CD14-positive monocyte (primary cell): ENCODE results near the gene CCDC12. TPM values are rescaled to one million over a fixed set of nuclear protein-coding genes. Genes with fewer than 3 reads are reported as not detected.
A peak's percentile ranks its signal among the peaks of the same experiment; 100 is the strongest.

Experiments
- DNase-seq, 3 donors: peaks; one replicate each; pipeline ENCODE4 v3.0.0-alpha.2; 2011 to 2022
- H2AFZ ChIP-seq: 2 replicates; pipeline ENCODE4 v1.6.0; 2012; ENCODE audit warnings: mild to moderate bottlenecking, low read depth, low read length, inconsistent platforms; ENCODE audit not compliant: insufficient read depth, poor library complexity, severe bottlenecking
- H3K27ac ChIP-seq, 2 donors: 1 replicate in 1 of 2; 2 replicates in 1 of 2; pipeline ENCODE4 v1.5.1; 2012 to 2013; ENCODE audit warnings: low read length in 2 of 2, control low read depth in 1 of 2, inconsistent platforms in 1 of 2, low read depth in 1 of 2, mild to moderate bottlenecking in 1 of 2
- H3K27me3 ChIP-seq, 2 donors: one replicate each; pipeline versions ENCODE4 v1.6.0 to v1.6.1; 2011 to 2013; ENCODE audit warnings: low read length in 2 of 2; ENCODE audit not compliant: control insufficient read depth in 2 of 2, insufficient read depth in 2 of 2
- H3K36me3 ChIP-seq, 2 donors: replicated peaks in 1 of 2; 1 replicate in 1 of 2; 2 replicates in 1 of 2; pipeline versions ENCODE4 v1.5.1 to v1.6.1; 2012 to 2013; ENCODE audit warnings: low read length in 2 of 2, control low read depth in 1 of 2, inconsistent platforms in 1 of 2, mild to moderate bottlenecking in 1 of 2; ENCODE audit not compliant: insufficient read depth in 2 of 2, control insufficient read depth in 1 of 2
- H3K4me1 ChIP-seq, 2 donors: 1 replicate in 1 of 2; 2 replicates in 1 of 2; pipeline versions ENCODE4 v1.5.1 to v1.6.1; 2012 to 2013; ENCODE audit warnings: low read length in 2 of 2, control low read depth in 1 of 2, inconsistent platforms in 1 of 2, mild to moderate bottlenecking in 1 of 2, moderate library complexity in 1 of 2; ENCODE audit not compliant: insufficient read depth in 2 of 2, control insufficient read depth in 1 of 2
- H3K4me2 ChIP-seq: replicated peaks from 2 replicates; pipeline ENCODE3; 2012; ENCODE audit warnings: low read length, moderate library complexity, mild to moderate bottlenecking; ENCODE audit not compliant: poor library complexity, severe bottlenecking; ENCODE audit errors: extremely low read depth
- H3K4me3 ChIP-seq, 3 experiments: fragments of 200-600 bp in 1 of 3; sonication (generic) in 1 of 3; replicated peaks in 1 of 3; 1 replicate in 2 of 3; 2 replicates in 1 of 3; pipeline ENCODE4 v1.5.1; 2011 to 2013; ENCODE audit warnings: low read length in 3 of 3, mild to moderate bottlenecking in 3 of 3, control low read depth in 2 of 3, low read depth in 2 of 3, inconsistent platforms in 1 of 3, moderate library complexity in 1 of 3
- H3K79me2 ChIP-seq: 2 replicates; pipeline ENCODE4 v1.6.0; 2012; ENCODE audit warnings: mild to moderate bottlenecking, control low read depth, inconsistent platforms, low read length, moderate library complexity; ENCODE audit not compliant: insufficient read depth
- H3K9ac ChIP-seq: 2 replicates; pipeline ENCODE4 v1.6.0; 2017; ENCODE audit warnings: low read length, mild to moderate bottlenecking; ENCODE audit not compliant: insufficient read depth, poor library complexity, severe bottlenecking
- H3K9me3 ChIP-seq, 2 donors: replicated peaks in 1 of 2; 1 replicate in 1 of 2; 2 replicates in 1 of 2; pipeline versions ENCODE4 v1.5.1 to v1.6.1; 2012 to 2013; ENCODE audit warnings: low read length in 2 of 2, control low read depth in 1 of 2; ENCODE audit not compliant: control insufficient read depth in 1 of 2, insufficient read depth in 1 of 2
- H4K20me1 ChIP-seq: 2 replicates; pipeline ENCODE4 v1.6.0; 2012; ENCODE audit warnings: mild to moderate bottlenecking, low read length, control low read depth, moderate library complexity; ENCODE audit not compliant: insufficient read depth
- H3K27ac Mint-ChIP-seq, 7 donors: one replicate each; pipeline ENCODE4 v1.8.0; 2020; ENCODE audit warnings: mild to moderate bottlenecking in 7 of 7, mixed read lengths in 7 of 7, moderate library complexity in 6 of 7, inconsistent platforms in 2 of 7
- H3K27me3 Mint-ChIP-seq, 3 donors: one replicate each; pipeline ENCODE4 v1.8.0; 2021 to 2022; ENCODE audit warnings: low read depth in 3 of 3, mild to moderate bottlenecking in 3 of 3, mixed read lengths in 3 of 3, moderate library complexity in 3 of 3, inconsistent platforms in 1 of 3
- H3K36me3 Mint-ChIP-seq, 2 donors: one replicate each; pipeline ENCODE4 v1.8.0; 2020; ENCODE audit warnings: mixed read lengths in 2 of 2, inconsistent platforms in 1 of 2, mild to moderate bottlenecking in 1 of 2
- H3K4me1 Mint-ChIP-seq: one replicate; pipeline ENCODE4 v1.8.0; 2020; ENCODE audit warnings: mild to moderate bottlenecking, mixed read lengths
- H3K4me3 Mint-ChIP-seq, 2 donors: one replicate each; pipeline ENCODE4 v1.8.0; 2020; ENCODE audit warnings: mild to moderate bottlenecking in 2 of 2, mixed read lengths in 2 of 2, moderate library complexity in 1 of 2
- H3K9me3 Mint-ChIP-seq, 7 donors: one replicate each; pipeline ENCODE4 v1.8.0; 2020 to 2022; ENCODE audit warnings: mixed read lengths in 7 of 7, mild to moderate bottlenecking in 6 of 7, moderate library complexity in 6 of 7, inconsistent platforms in 2 of 7
- CTCF ChIP-seq: fragments of 200-600 bp; IDR thresholded peaks from one replicate; pipeline ENCODE4 v1.8.0; 2022; ENCODE audit warnings: antibody characterized with exemption, mild to moderate bottlenecking
- WGBS: methylation state at CpG from one replicate; pipeline ENCODE4 v1.1.5; 2013; ENCODE audit warnings: missing lambda C conversion rate; ENCODE audit not compliant: insufficient coverage; 5-methylcytosine and 5-hydroxymethylcytosine counted together
- intact Hi-C, 2 donors: fragments of 100-400 bp; cut with micrococcal nuclease; formaldehyde crosslinking; loops; one replicate each; pipeline versions ENCODE4 v1.15.0 to v1.15.1; 2023
- polyA plus RNA-seq, 3 donors: library from polyadenylated mRNA; depleted of rRNA in 1 of 3; unstranded in 2 of 3; stranded (reverse) in 1 of 3; fragments of 300-500 nt in 2 of 3; fragments of >200 nt in 1 of 3; fragmentation: Illumina TruSeq in 2 of 3; gene quantifications; 1 replicate in 2 of 3; 2 replicates in 1 of 3; pipeline ENCODE4 v1.2.3, GENCODE V29; 2012 to 2021

CCDC12 gene
- polyA plus RNA-seq, 3 donors = 50.1 to 70.7 (median 55.8) TPM

- H3K27me3 ChIP-seq = peaks cover 28 to 64% of the 10 kb centered on the region in 2 donors
- Mint-ChIP-seq H3K27me3 (peaks cover 61 to 83% (median 62%) of the 10 kb centered on the region in 3 donors), H3K9me3 (peaks cover 0 to 16% (median 6%) of the 10 kb centered on the region in 7 donors), H3K4me3 (peak overlapping the region in 1 of 2 donors; percentile 82), H3K36me3 (peaks cover 0 to 13% of the 10 kb centered on the region in 2 donors), H3K27ac (no peak overlapping the region), H3K4me1 (peaks cover 12% of the 10 kb centered on the region)
- no peak overlapping the region for H3K4me3 ChIP-seq
- intact Hi-C loops = no loop called here
- peaks cover 0 to 8% of the 10 kb centered on the region in 2 donors for H3K9me3 ChIP-seq
- no peak for DNase-seq
- TF ChIP-seq CTCF = no peak
- WGBS = 84% methylated on average over 5 of the region's 5 CpGs
- H3K4me2 ChIP-seq = no peak overlapping the region
- H3K4me1 ChIP-seq = peaks cover 12 to 19% of the 10 kb centered on the region in 2 donors
- H2AFZ ChIP-seq = no peak overlapping the region
- H3K79me2 ChIP-seq = no peaks in the 10 kb centered on the region
- H3K27ac ChIP-seq = no peak overlapping the region
- no peak overlapping the region for H3K9ac ChIP-seq
- no peaks in the 10 kb centered on the region for H3K36me3 ChIP-seq
- no peaks in the 10 kb centered on the region for H4K20me1 ChIP-seq
These were observed 92.1 kb downstream of the CCDC12 start for GRCh38 chr3:46884427-46884826.

GRCh38 chr3:46883830-46884185 is 92.7 kb downstream of the CCDC12 start:
- peaks cover 0 to 13% of the 10 kb centered on the region in 2 donors for H3K36me3 Mint-ChIP-seq
- WGBS = 65% methylated on average over 2 of the region's 4 CpGs
- Histone ChIP-seq H3K36me3 (no peaks in the 10 kb centered on the region), H2AFZ (no peak overlapping the region), H3K9me3 (peaks cover 0 to 8% of the 10 kb centered on the region in 2 donors), H3K4me2 (peak overlapping the region; percentile 57), H4K20me1 (no peaks in the 10 kb centered on the region), H3K4me3 (peak overlapping the region in 1 of 3 experiments; percentile 46), H3K79me2 (no peaks in the 10 kb centered on the region), H3K27ac (no peak overlapping the region), H3K27me3 (peaks cover 28 to 64% of the 10 kb centered on the region in 2 donors), H3K9ac (no peak overlapping the region), H3K4me1 (peaks cover 12 to 19% of the 10 kb centered on the region in 2 donors)
- peaks cover 59 to 83% (median 60%) of the 10 kb centered on the region in 3 donors for H3K27me3 Mint-ChIP-seq
- H3K4me1 Mint-ChIP-seq = peaks cover 12% of the 10 kb centered on the region
- no peak for TF ChIP-seq CTCF
- no peak overlapping the region for H3K27ac Mint-ChIP-seq
- peaks cover 0 to 14% (median 6%) of the 10 kb centered on the region in 7 donors for H3K9me3 Mint-ChIP-seq
- no peak for DNase-seq
- intact Hi-C loops = no loop called here
- peak overlapping the region; percentile 37 to 82 for H3K4me3 Mint-ChIP-seq
